Measurements from ENCODE around the gene COG5.

COG5 gene

GRCh38 chr7:107528461-107528860 is 35.3 kb downstream of the COG5 start:
- Histone ChIP-seq H3K27ac (no peak overlapping the region), H3K36me3 (peaks cover 18% of the 10 kb centered on the region)
- TF ChIP-seq, protein P1, sequence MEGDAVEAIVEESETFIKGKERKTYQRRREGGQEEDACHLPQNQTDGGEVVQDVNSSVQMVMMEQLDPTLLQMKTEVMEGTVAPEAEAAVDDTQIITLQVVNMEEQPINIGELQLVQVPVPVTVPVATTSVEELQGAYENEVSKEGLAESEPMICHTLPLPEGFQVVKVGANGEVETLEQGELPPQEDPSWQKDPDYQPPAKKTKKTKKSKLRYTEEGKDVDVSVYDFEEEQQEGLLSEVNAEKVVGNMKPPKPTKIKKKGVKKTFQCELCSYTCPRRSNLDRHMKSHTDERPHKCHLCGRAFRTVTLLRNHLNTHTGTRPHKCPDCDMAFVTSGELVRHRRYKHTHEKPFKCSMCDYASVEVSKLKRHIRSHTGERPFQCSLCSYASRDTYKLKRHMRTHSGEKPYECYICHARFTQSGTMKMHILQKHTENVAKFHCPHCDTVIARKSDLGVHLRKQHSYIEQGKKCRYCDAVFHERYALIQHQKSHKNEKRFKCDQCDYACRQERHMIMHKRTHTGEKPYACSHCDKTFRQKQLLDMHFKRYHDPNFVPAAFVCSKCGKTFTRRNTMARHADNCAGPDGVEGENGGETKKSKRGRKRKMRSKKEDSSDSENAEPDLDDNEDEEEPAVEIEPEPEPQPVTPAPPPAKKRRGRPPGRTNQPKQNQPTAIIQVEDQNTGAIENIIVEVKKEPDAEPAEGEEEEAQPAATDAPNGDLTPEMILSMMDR (IDR thresholded peaks at IDR 0.05) = no peak

GRCh38 chr7:107527196-107527595 is 36.5 kb downstream of the COG5 start:
- Histone ChIP-seq H3K4me1 (ENCODE audit: control insufficient read depth in 1 of 2, insufficient read depth in 1 of 2, low read depth in 1 of 2, low read length in 1 of 2) (no peaks in the 10 kb centered on the region), H3K36me3 (peaks cover 18% of the 10 kb centered on the region), H3K9me3 (no peaks in the 10 kb centered on the region), H3K27me3 (no peaks in the 10 kb centered on the region), H3K4me3 (ENCODE audit: low read depth in 1 of 2, low read length in 1 of 2) (no peak overlapping the region), H3K27ac (no peak overlapping the region)
- TF ChIP-seq, protein P1 (IDR thresholded peaks at IDR 0.05) = no peak

More at GRCh38 chr7:107528461-107528860, 35.3 kb downstream of the COG5 start:
- H3K9me3 ChIP-seq = no peaks in the 10 kb centered on the region
- H3K4me1 ChIP-seq (ENCODE audit: control insufficient read depth in 1 of 2, insufficient read depth in 1 of 2, low read depth in 1 of 2, low read length in 1 of 2) = no peaks in the 10 kb centered on the region
- H3K27me3 ChIP-seq = no peaks in the 10 kb centered on the region
- H3K4me3 ChIP-seq (ENCODE audit: low read depth in 1 of 2, low read length in 1 of 2) = no peak overlapping the region

- Histone ChIP-seq H3K9me3 (no peaks in the 10 kb centered on the region), H3K27me3 (no peaks in the 10 kb centered on the region), H3K36me3 (peaks cover 18% of the 10 kb centered on the region), H3K4me3 (ENCODE audit: low read depth in 1 of 2, low read length in 1 of 2) (no peak overlapping the region), H3K4me1 (ENCODE audit: control insufficient read depth in 1 of 2, insufficient read depth in 1 of 2, low read depth in 1 of 2, low read length in 1 of 2) (no peaks in the 10 kb centered on the region), H3K27ac (no peak overlapping the region)
- TF ChIP-seq, protein P1 (IDR thresholded peaks at IDR 0.05) = no peak
Measured at GRCh38 chr7:107526672-107527071, 37.0 kb downstream of the COG5 start.

DNA sequence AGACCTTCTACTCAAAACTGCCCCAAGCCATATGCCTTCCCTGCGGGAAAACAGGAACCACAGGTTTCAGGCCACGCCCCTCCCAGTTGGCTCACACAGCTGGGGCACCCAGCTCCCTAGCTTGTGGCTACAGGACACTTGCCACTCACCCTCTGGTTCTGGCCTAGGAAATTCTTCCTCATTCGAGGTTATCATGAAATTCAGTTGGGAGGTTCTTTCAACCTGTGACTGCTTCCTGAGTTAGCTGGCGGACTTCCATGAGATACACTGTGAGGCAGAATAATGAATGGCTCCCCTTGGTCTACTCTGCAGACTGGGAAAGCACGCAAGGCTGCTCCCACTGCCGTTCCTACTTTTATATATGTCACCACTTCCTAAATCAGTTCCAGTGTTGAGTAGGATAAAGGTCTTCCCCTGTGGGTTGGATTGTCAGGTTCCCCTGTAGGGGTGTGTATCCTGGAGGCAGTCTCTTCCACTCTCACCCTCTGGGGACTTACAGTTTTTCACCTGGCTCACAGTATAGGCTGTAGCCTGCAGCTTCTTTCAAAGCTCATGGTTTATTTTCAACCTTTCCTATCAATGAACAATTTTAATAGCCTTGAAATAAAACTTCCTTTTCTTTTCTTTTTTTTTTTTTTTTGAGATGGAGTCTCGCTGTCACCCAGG is 56.9 kb downstream of the COG5 start:
- Histone ChIP-seq H3K9me3 (no peaks in the 10 kb centered on the region), H3K4me3 (ENCODE audit: low read depth in 1 of 2, low read length in 1 of 2) (no peak overlapping the region), H3K4me1 (ENCODE audit: control insufficient read depth in 1 of 2, insufficient read depth in 1 of 2, low read depth in 1 of 2, low read length in 1 of 2) (peaks cover 12 to 13% of the 10 kb centered on the region in 2 experiments), H3K27me3 (no peaks in the 10 kb centered on the region), H3K36me3 (no peaks in the 10 kb centered on the region), H3K27ac (peak overlapping the region; percentile 27)
- TF ChIP-seq, protein P1 (IDR thresholded peaks at IDR 0.05) = no peak

GRCh38 chr7:107505997-107506673 is 57.6 kb downstream of the COG5 start:
- no peaks in the 10 kb centered on the region for H3K27me3 ChIP-seq
- no peaks in the 10 kb centered on the region for H3K36me3 ChIP-seq
- no peak overlapping the region for H3K4me3 ChIP-seq (ENCODE audit: low read depth in 1 of 2, low read length in 1 of 2)
- TF ChIP-seq, protein P1 (IDR thresholded peaks at IDR 0.05) = no peak
- peak overlapping the region; percentile 27 for H3K27ac ChIP-seq
- no peaks in the 10 kb centered on the region for H3K9me3 ChIP-seq
- peaks cover 12 to 13% of the 10 kb centered on the region in 2 experiments for H3K4me1 ChIP-seq (ENCODE audit: control insufficient read depth in 1 of 2, insufficient read depth in 1 of 2, low read depth in 1 of 2, low read length in 1 of 2)

Data from neutrophil (primary cell).